HG02763 (cell line): ENCODE measurements around the gene SLC25A33.
A peak's percentile ranks its signal among the peaks of the same experiment; 100 is the strongest.
"Not testable (repeated sequence)": the region's sequence is repeated elsewhere in the genome, so short reads cannot be mapped to it uniquely, and the experiment has no call there.

Source experiments
- ATAC-seq: cut with Tn5 transposase; IDR thresholded peaks from one replicate; pipeline ENCODE4 v1.9.1; 2021; ENCODE audit warnings: mild to moderate bottlenecking, moderate library complexity; ENCODE audit not compliant: unreplicated experiment

The SLC25A33 gene

DNA sequence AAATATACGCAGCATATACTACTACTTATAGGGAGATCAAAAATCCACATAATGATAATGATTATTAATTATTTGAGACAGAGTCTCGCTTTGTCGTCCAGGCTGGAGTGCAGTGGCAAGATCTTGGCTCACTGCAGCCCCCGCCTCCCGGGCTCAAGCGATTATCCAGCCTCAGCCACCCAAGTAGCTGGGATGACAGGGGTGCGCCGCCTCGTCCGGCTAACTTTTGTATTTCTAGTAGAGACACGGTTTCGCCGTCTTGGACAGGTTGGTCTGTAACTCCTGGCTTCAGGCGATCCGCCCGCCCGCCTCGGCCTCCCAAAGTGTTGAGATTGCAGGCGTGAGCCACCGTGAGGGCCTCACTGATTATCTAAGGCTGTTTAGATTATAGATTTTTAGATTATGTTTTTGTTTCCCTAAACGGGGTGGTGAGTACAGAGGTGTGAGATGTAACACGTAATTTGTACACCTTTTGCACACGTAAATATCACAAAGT lies 548 bp upstream of the SLC25A33 start:
- no peak for ATAC-seq

DNA sequence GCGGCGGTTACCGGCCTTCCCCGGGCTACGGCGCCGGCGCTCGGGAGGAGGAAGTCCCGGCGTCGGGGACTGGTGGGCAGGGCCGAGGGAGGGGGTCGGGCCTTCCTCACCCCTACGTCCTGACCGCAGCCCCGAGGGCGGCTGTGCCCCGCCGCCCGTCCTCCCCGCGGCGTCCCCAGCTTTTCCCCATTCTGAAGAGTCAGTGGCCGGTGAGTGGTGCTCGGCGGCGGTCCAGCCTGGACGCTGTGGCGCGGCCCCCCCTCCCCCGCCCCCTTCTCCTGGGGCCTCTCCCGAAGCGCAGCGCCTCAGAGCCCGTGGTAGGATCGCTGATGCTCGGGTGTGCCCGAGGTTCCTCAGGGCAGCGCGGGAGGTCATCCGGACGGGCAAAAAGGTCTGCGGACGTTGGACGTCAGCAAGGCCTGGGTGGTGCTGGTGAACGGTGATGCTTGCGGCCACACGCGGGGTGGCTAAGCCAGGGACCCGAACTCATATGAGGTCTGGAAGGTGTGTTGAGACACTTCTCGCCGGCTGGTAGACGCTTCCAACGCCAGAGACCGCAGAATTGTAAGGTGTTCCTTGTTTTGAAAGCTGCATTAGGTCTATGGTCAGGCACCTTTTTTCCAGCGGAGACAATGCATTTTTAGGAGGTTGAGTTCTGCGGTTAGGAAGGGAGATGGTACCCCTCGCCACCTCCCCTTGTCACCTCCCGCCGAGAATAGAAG lies 725 bp downstream of the SLC25A33 start:
- peak; percentile 34 for ATAC-seq

GRCh38 chr1:9542430-9542829 lies 3.2 kb downstream of the SLC25A33 start:
- no peak for ATAC-seq

GRCh38 chr1:9544926-9545325 lies 5.7 kb downstream of the SLC25A33 start:
- no peak for ATAC-seq

- ATAC-seq, result no peak
Observed at GRCh38 chr1:9549955-9550546, 10.8 kb downstream of the SLC25A33 start.

DNA sequence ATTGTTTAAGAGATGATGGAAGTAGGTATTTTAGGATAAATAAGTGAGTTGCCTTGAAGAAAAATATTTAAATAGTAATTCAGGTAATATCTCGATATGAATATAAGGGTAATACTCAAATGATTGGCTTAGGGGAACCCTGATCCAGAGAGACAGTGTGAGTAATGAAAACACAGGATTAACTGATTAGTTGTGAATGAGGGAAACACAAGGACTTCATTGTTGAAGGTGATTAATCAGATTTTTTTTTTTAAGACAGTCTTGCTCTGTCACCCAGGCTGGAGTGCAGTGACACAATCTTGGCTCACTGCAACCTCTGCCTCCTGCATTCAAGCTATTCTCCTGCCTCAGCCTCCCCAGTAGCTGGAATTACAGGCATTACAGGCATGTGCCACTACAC lies 12.7 kb downstream of the SLC25A33 start:
- no peak for ATAC-seq

DNA sequence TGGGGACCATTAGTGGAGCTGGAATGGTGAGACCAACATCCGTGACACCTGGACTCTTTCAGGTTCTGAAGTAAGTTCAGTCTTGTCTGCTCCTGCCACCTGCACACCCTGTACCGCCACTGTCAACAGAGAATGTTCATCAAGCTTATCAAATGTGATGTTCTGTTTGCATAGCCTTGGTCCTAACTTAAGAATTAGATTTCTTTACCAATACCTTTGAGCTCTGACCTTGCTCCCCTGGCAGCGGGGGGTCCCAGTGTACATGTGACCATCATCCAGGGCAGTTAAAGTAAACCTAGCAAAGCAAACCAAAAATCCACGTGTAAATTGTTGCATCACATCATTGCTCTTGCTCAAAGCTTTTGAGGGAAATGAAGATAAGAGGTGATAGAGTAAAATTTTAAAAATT lies 14.5 kb downstream of the SLC25A33 start:
- ATAC-seq, result no peak

GRCh38 chr1:9555942-9556341 lies 16.7 kb downstream of the SLC25A33 start:
- no peak for ATAC-seq

GRCh38 chr1:9557624-9558023 lies 18.4 kb downstream of the SLC25A33 start:
- no peak for ATAC-seq

DNA sequence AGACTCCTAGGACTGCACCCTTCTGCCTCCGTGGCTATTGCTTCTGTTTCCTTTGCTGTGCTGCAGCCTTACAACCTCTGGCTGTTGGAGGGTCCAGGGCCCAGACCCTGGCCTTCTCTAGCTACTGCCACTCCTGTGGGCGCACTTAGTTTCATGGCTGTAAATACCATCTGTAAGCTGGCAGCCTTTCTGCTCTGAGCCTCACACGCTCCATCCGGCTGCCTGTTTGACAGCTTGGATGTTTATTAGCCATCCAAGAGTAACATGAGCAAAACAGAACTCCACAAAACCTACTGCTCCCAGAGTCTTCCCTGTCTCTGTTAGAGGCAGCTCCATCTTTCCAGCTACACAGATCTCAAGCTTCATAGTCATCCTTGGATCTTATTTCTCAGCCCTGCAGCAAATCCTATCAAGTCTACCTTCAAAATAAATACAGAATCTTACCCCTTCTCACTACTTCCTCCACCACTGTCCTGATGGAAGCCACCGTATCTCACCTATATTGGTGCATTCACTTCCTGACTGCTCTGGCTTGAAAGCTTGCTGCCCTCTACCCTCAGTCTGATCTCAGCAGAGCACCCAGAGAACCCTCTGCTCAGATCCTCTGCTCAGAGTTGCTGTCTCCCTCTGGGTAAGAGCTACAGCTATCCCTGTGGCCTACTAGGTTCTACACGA lies 19.1 kb downstream of the SLC25A33 start:
- no peak for ATAC-seq

GRCh38 chr1:9558946-9559545 lies 19.8 kb downstream of the SLC25A33 start:
- ATAC-seq, result no peak

- no peak for ATAC-seq
Observed at GRCh38 chr1:9559673-9560072, 20.4 kb downstream of the SLC25A33 start.

GRCh38 chr1:9560090-9560489 lies 20.8 kb downstream of the SLC25A33 start:
- not testable (repeated sequence) for ATAC-seq

DNA sequence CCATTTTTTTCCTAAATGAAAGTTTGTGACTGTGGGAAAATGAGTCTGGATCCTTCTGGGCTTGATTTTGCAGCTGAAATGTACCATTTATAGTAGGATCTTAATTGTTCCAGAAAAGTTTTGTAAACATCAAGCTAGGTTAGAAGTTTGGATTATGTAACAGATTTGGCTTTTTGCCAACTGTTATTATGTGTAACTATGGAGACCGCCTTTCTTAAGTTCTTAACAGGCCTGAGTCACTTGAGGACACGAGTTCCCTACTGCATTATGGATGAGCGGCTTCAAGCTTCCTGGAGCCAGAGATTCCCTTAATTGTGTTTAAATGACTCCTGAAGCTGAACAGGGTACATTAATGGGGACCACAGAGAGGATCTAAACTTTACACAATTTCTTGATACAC lies 22.2 kb downstream of the SLC25A33 start:
- ATAC-seq, result no peak

- ATAC-seq, result no peak
Observed at GRCh38 chr1:9569267-9569666, 30.0 kb downstream of the SLC25A33 start.

DNA sequence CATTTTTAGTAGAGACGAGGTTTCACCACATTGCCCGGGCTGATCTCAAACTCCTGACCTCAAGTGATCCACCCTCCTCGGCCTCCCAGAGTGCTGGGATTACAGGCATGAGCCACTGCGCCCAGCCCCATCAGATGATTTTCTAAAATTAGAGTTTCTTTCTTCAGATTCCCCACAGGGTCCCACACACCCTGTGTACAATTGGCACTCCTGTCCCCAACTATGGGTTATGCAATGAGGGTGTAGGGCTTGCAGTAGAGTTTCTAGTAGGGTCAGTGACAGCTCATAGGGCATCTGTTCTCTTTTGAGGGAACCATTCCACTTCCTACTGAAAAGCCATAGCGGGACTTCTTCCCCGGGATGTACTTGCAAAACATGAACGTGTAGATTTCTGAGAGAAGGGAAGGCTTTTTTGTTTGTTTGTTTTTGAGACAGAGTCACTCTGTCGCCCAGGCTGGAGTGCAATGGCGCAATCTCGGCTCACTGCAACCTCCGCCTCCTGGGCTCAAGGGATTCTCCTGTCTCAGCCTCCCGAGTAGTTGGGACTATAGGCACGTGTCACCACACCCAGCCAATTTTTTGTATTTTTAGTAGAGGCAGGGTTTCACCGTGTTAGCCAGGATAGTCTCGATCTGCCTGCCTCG lies 31.7 kb downstream of the SLC25A33 start:
- not testable (repeated sequence) for ATAC-seq

DNA sequence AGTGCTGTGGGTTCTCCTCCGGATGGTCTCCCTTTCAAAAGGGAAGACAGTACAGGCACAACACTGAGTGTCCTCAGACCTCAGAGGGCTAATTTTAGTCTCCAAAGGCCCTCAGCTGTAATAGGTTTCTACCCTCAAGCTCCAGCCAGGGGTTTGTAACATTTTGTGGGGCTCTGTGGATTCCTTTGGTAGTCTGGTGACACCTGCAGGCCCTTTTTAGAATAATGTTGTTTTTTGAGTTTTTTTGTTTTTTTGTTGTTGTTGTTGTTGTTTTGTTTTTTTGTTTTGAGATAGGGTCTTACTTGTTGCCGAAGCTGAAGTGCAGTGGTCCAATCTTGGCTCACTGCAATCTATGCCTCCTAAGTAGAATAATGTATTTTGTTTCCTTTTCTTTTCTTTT lies 34.5 kb downstream of the SLC25A33 start:
- ATAC-seq, result no peak

- ATAC-seq, result no peak
Observed at GRCh38 chr1:9575486-9575885, 36.2 kb downstream of the SLC25A33 start.

DNA sequence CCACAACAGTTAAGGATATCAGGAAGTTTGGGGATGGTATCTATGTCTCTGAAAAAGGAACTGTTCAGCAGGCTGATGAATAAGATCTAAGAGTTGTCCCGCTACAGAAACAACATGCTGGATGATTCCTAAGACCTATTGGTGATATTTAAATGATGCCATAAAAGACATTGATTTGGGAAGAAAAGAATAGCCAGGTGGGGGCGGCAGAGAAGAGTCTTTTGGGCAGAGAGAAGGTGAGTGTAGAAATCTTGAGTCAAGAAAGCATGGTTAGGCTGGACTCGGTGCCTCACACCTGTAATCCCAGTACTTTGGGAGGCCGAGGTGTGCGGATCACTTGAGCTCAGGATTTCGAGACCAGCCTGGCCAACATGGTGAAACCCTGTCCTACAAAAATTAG lies 37.6 kb downstream of the SLC25A33 start:
- no peak for ATAC-seq

DNA sequence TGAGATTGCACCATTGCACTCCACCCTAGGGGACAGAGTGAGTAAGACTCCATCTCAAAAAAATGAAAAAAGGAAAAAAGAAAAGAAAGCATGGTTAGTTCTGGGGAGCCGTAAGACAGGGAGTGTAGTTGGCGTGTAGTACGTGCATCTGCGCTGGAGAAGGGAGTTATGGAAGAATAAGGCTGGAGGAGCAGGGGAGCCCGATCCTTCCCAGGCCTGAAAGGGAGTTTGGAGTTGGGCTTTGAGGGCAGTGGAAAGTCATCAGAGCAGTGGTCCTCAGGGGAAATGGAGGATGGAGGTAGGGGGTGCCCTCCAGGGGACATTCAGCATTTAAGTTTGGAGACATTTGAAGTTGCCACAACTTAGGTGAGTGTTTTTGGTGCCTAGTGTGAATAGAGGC lies 38.2 kb downstream of the SLC25A33 start:
- no peak for ATAC-seq

DNA sequence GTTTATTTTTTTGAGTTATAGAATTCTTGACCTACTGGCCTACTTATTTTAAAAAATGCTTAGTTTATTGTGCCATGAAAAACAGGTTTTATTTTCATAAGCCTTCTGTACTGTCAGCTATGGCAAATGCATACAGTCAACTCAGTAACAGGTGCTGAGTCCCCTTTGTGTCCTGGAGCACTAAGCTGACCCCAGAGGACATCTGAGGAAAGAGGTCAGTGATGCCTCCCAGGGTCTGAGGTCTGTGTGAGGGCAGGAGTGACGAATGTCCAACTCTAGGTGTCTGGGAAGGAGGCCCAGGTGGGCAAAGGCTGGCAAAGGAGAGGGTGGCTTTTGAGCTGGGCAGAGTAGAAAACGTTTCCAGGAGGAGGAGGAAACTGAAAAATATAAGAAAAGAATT lies 41.7 kb downstream of the SLC25A33 start:
- no peak for ATAC-seq
